ENCODE results near the gene GTF3C6.
"Not testable (repeated sequence)": the region's sequence is repeated elsewhere in the genome, so short reads cannot be mapped to it uniquely, and the experiment has no call there.

Gene GTF3C6

DNA sequence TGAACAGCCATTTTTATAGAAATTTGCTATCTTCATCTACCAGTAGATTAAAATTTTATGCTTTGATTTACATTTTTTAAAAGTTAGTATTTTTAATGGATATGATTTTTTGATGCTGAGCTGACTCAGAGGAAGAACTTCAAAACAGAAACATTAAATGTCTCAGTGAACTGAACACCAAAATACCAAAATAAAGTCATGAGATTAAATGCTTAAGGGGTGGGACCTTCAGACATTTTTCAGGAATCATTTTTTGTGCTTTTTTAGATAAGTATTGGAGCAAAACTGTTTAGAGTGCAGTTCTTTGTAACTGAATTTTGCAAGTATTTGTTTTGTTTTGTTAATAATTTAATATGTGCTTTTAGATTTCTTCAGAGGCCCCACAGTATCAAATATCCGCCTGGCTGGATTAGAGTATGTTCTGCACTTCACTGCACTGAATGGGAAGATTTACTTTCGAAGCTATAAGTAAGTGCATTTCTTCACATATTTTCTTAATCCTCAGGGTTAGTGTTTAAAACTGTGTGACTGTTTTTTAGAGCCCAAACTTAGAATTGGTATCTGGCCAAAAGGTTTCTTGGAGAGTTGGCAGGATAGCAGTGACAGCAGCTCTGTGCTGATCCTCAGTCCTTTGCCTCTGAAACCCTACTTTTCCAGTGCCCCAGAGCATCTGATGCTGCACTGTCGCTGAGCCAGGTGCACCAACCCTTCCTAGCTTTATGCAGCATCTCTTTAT is 57.1 kb downstream of the GTF3C6 start:
- H3K27me3 ChIP-seq (ENCODE audit: low read depth, low read length): no peaks in the 10 kb centered on the region
- peaks cover 46% of the 10 kb centered on the region for H3K36me3 ChIP-seq (replicated peaks; ENCODE audit: low read depth, low read length)
- H3K27ac ChIP-seq (ENCODE audit: low read length): no peak overlapping the region
- TF ChIP-seq, protein P1, sequence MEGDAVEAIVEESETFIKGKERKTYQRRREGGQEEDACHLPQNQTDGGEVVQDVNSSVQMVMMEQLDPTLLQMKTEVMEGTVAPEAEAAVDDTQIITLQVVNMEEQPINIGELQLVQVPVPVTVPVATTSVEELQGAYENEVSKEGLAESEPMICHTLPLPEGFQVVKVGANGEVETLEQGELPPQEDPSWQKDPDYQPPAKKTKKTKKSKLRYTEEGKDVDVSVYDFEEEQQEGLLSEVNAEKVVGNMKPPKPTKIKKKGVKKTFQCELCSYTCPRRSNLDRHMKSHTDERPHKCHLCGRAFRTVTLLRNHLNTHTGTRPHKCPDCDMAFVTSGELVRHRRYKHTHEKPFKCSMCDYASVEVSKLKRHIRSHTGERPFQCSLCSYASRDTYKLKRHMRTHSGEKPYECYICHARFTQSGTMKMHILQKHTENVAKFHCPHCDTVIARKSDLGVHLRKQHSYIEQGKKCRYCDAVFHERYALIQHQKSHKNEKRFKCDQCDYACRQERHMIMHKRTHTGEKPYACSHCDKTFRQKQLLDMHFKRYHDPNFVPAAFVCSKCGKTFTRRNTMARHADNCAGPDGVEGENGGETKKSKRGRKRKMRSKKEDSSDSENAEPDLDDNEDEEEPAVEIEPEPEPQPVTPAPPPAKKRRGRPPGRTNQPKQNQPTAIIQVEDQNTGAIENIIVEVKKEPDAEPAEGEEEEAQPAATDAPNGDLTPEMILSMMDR (IDR thresholded peaks at IDR 0.05; ENCODE audit: low read depth, low read length): no peak
- TF ChIP-seq EZH2phosphoT487 (IDR thresholded peaks at IDR 0.05; ENCODE audit: low read depth): no peak
- H4K20me1 ChIP-seq (ENCODE audit: insufficient read depth, low read length): no peaks in the 10 kb centered on the region
- no peak overlapping the region for H3K4me2 ChIP-seq (ENCODE audit: low read length)
- H3K9me3 ChIP-seq (ENCODE audit: insufficient read depth, low read length): no peaks in the 10 kb centered on the region
- H2AFZ ChIP-seq (ENCODE audit: low read depth, low read length): no peak overlapping the region
- H3K79me2 ChIP-seq (ENCODE audit: low read length): 0 out of 2 replicates have a peak, but pooled peaks cover 4% of the 10 kb centered on the region
- H3K4me3 ChIP-seq (ENCODE audit: low read length): no peak overlapping the region
- H3K9ac ChIP-seq (ENCODE audit: low read length): no peak overlapping the region
- H3K4me1 ChIP-seq (ENCODE audit: low read length): no peaks in the 10 kb centered on the region

DNA sequence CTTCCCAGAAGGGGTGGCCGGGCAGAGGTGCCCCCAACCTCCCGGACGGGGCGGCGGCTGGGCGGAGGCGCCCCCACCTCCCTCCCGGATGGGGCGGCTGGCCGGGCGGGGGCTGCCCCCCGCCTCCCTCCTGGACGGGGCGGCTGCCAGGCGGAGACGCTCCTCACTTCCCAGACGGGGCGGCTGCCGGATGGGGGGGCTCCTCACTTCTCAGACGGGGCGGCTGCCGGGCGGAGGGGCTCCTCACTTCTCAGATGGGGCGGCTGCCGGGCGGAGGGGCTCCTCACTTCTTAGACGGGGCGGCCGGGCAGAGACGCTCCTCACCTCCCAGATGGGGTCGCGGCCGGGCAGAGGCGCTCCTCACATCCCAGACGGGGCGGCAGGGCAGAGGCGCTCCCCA is 58.7 kb downstream of the GTF3C6 start:
- not testable (repeated sequence) for H3K4me1 ChIP-seq (ENCODE audit: low read length); H3K4me2 ChIP-seq (ENCODE audit: low read length); H3K9ac ChIP-seq (ENCODE audit: low read length); H3K4me3 ChIP-seq (ENCODE audit: low read length); H2AFZ ChIP-seq (ENCODE audit: low read depth, low read length); H3K27me3 ChIP-seq (ENCODE audit: low read depth, low read length); H3K79me2 ChIP-seq (ENCODE audit: low read length); H3K9me3 ChIP-seq (ENCODE audit: insufficient read depth, low read length); H3K27ac ChIP-seq (ENCODE audit: low read length); H4K20me1 ChIP-seq (ENCODE audit: insufficient read depth, low read length)
- peaks cover 41% of the 10 kb centered on the region for H3K36me3 ChIP-seq (replicated peaks; ENCODE audit: low read depth, low read length)

Data from OCI-LY3 (cell line).